Measurements from ENCODE around the gene CTIF. TPM values are rescaled to one million over a fixed set of nuclear protein-coding genes. Genes with fewer than 3 reads are reported as not detected.

Gene CTIF
- total RNA-seq, 1 experiment from 2014 or later, result 5.8 TPM

- no peaks in the 10 kb centered on the region for H3K27me3 ChIP-seq (ENCODE audit: low read length)
- H3K4me3 ChIP-seq (ENCODE audit: low read length), result no peak overlapping the region
- no peak overlapping the region for H3K27ac ChIP-seq (ENCODE audit: low read length)
- TF ChIP-seq, protein P1, sequence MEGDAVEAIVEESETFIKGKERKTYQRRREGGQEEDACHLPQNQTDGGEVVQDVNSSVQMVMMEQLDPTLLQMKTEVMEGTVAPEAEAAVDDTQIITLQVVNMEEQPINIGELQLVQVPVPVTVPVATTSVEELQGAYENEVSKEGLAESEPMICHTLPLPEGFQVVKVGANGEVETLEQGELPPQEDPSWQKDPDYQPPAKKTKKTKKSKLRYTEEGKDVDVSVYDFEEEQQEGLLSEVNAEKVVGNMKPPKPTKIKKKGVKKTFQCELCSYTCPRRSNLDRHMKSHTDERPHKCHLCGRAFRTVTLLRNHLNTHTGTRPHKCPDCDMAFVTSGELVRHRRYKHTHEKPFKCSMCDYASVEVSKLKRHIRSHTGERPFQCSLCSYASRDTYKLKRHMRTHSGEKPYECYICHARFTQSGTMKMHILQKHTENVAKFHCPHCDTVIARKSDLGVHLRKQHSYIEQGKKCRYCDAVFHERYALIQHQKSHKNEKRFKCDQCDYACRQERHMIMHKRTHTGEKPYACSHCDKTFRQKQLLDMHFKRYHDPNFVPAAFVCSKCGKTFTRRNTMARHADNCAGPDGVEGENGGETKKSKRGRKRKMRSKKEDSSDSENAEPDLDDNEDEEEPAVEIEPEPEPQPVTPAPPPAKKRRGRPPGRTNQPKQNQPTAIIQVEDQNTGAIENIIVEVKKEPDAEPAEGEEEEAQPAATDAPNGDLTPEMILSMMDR (conservative IDR thresholded peaks at IDR 0.05; ENCODE audit: low read depth, low read length), result no peak
- TF ChIP-seq EZH2phosphoT487 (IDR thresholded peaks at IDR 0.05; ENCODE audit: borderline replicate concordance, low read length) (no peak), EZH2 (IDR thresholded peaks at IDR 0.05; ENCODE audit: low read length, unreplicated experiment) (no peak)
- no peaks in the 10 kb centered on the region for H3K79me2 ChIP-seq (ENCODE audit: low read length)
- no peaks in the 10 kb centered on the region for H3K36me3 ChIP-seq (ENCODE audit: low read depth, low read length)
- no peaks in the 10 kb centered on the region for H3F3A ChIP-seq (ENCODE audit: low read length, unreplicated experiment)
- intact Hi-C loops (cut with micrococcal nuclease), result no loop called here
- H3K4me2 ChIP-seq (ENCODE audit: low read length), result no peak overlapping the region
- ATAC-seq, result no peak
- H3K9ac ChIP-seq (ENCODE audit: low read length), result no peak overlapping the region
- no peak for DNase-seq
- CTCF ChIA-PET, result no interaction called here
- peaks cover under 1% of the 10 kb centered on the region; the same call in 1 of the 2 replicates for H3K4me1 ChIP-seq (ENCODE audit: insufficient read depth, low read length)
- POLR2A ChIA-PET (ENCODE audit: unreplicated experiment), result no interaction called here
- H4K20me1 ChIP-seq (ENCODE audit: low read length), result no peaks in the 10 kb centered on the region
- no peaks in the 10 kb centered on the region for H3K9me3 ChIP-seq (ENCODE audit: low read length)
- no TSS peak for BruUV-seq (replicated peaks)
- no peak overlapping the region for H2AFZ ChIP-seq (ENCODE audit: low read length)
- H3K9me2 ChIP-seq (replicated peaks; ENCODE audit: low read length), result no peaks in the 10 kb centered on the region
These were observed 18.9 kb downstream of the CTIF start for GRCh38 chr18:48557640-48558174.

DNA sequence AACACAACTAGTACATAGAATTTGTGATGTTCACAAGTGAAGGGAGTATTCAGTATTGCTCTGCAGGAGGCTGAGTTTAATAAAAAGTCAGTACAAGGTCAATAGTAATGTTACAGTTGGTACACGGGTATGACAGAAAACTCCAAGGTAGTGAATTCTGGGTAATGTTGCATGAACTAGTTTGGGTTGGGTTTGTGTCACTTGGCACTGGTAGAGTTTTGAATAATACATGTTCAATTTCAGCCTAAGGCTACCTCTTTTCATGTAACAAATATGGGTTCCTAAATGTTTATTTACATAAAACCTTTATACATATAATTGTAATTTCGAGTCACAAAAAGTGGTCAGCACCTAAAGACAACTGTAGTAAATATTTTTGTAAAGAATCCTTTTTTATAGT is 19.4 kb downstream of the CTIF start:
- TF ChIP-seq EZH2 (IDR thresholded peaks at IDR 0.05; ENCODE audit: low read length, unreplicated experiment), result no peak
- no peak for TF ChIP-seq EZH2phosphoT487 (IDR thresholded peaks at IDR 0.05; ENCODE audit: borderline replicate concordance, low read length)
- TF ChIP-seq, protein P1 (conservative IDR thresholded peaks at IDR 0.05; ENCODE audit: low read depth, low read length), result no peak
- Histone ChIP-seq H3K27me3 (ENCODE audit: low read length) (no peaks in the 10 kb centered on the region), H4K20me1 (ENCODE audit: low read length) (no peaks in the 10 kb centered on the region), H3K4me3 (ENCODE audit: low read length) (no peak overlapping the region), H3K27ac (ENCODE audit: low read length) (no peak overlapping the region), H3K4me1 (ENCODE audit: insufficient read depth, low read length) (peaks cover 6% of the 10 kb centered on the region; the same call in 1 of the 2 replicates), H2AFZ (ENCODE audit: low read length) (no peak overlapping the region), H3K9me3 (ENCODE audit: low read length) (no peaks in the 10 kb centered on the region), H3K79me2 (ENCODE audit: low read length) (no peaks in the 10 kb centered on the region), H3K36me3 (ENCODE audit: low read depth, low read length) (no peaks in the 10 kb centered on the region), H3K9ac (ENCODE audit: low read length) (no peak overlapping the region), H3K9me2 (replicated peaks; ENCODE audit: low read length) (no peaks in the 10 kb centered on the region), H3K4me2 (ENCODE audit: low read length) (no peak overlapping the region), H3F3A (ENCODE audit: low read length, unreplicated experiment) (no peaks in the 10 kb centered on the region)
- ChIA-PET CTCF (no interaction called here), POLR2A (ENCODE audit: unreplicated experiment) (no interaction called here)
- no TSS peak for BruUV-seq (replicated peaks)
- intact Hi-C loops (cut with micrococcal nuclease), result no loop called here
- ATAC-seq (no peak), DNase-seq (no peak)

DNA sequence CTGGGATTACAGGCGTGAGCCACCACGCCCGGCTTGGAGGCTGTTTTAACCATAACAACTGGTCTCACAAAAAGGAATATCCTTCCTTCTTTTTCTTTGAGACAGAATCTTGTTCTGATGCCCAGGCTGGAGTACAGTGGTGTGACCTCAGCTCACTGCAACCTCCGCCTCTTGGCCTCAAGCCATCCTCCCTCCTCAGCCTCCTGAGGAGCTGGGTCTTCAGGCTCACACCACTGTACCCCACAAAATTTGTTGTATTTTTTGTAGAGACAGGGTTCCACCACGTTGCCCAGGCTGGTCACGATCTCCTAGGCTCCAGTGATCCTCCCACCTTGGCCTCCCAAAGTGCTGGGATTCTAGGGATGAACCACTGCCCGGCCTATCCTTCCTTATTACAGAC is 21.7 kb downstream of the CTIF start:
- H3K36me3 ChIP-seq (ENCODE audit: low read depth, low read length), result no peaks in the 10 kb centered on the region
- H3K27me3 ChIP-seq (ENCODE audit: low read length), result no peaks in the 10 kb centered on the region
- CTCF ChIA-PET, result no interaction called here
- POLR2A ChIA-PET (ENCODE audit: unreplicated experiment), result interaction anchor here (0.5 kb wide), 1 partner anchor 70 kb away, joined by 3 read pairs; no protein-coding TSS in a partner anchor
- H3K9me3 ChIP-seq (ENCODE audit: low read length), result no peaks in the 10 kb centered on the region
- no peak overlapping the region for H2AFZ ChIP-seq (ENCODE audit: low read length)
- BruUV-seq (replicated peaks), result no TSS peak
- no peak for DNase-seq
- no peak overlapping the region for H3K4me2 ChIP-seq (ENCODE audit: low read length)
- TF ChIP-seq, protein P1 (conservative IDR thresholded peaks at IDR 0.05; ENCODE audit: low read depth, low read length), result no peak
- no peak for TF ChIP-seq EZH2phosphoT487 (IDR thresholded peaks at IDR 0.05; ENCODE audit: borderline replicate concordance, low read length)
- no peak for TF ChIP-seq EZH2 (IDR thresholded peaks at IDR 0.05; ENCODE audit: low read length, unreplicated experiment)
- intact Hi-C loops (cut with micrococcal nuclease), result no loop called here
- no peak overlapping the region for H3K27ac ChIP-seq (ENCODE audit: low read length)
- ATAC-seq, result no peak
- H3K9me2 ChIP-seq (replicated peaks; ENCODE audit: low read length), result no peaks in the 10 kb centered on the region
- H3F3A ChIP-seq (ENCODE audit: low read length, unreplicated experiment), result no peaks in the 10 kb centered on the region
- no peak overlapping the region for H3K4me3 ChIP-seq (ENCODE audit: low read length)
- H3K9ac ChIP-seq (ENCODE audit: low read length), result no peak overlapping the region
- H3K79me2 ChIP-seq (ENCODE audit: low read length), result no peaks in the 10 kb centered on the region
- H3K4me1 ChIP-seq (ENCODE audit: insufficient read depth, low read length), result peaks cover 7% of the 10 kb centered on the region; the same call in 1 of the 2 replicates
- no peaks in the 10 kb centered on the region for H4K20me1 ChIP-seq (ENCODE audit: low read length)
